Muscle layer of duodenum (tissue), 2 donors: ENCODE data around the gene MEIS1.
A peak's percentile ranks its signal among the peaks of the same experiment; 100 is the strongest.

Experiments
- H3K27ac ChIP-seq: one replicate; pipeline ENCODE4 v1.7.0; 2013; ENCODE audit warnings: mild to moderate bottlenecking, low read length
- H3K27me3 ChIP-seq: one replicate; pipeline ENCODE4 v1.7.0; 2013; ENCODE audit warnings: low read depth, mild to moderate bottlenecking, control low read depth, low read length
- H3K36me3 ChIP-seq, 2 donors: one replicate each; pipeline ENCODE4 v1.7.0; 2013; ENCODE audit warnings: low read length in 2 of 2, control low read depth in 1 of 2, mild to moderate bottlenecking in 1 of 2; ENCODE audit not compliant: insufficient read depth in 2 of 2, control insufficient read depth in 1 of 2
- H3K4me1 ChIP-seq, 2 donors: one replicate each; pipeline ENCODE4 v1.7.0; 2013; ENCODE audit warnings: low read length in 2 of 2, mild to moderate bottlenecking in 2 of 2, control low read depth in 1 of 2, moderate library complexity in 1 of 2; ENCODE audit not compliant: insufficient read depth in 2 of 2, control insufficient read depth in 1 of 2
- H3K4me3 ChIP-seq, 2 donors: one replicate each; pipeline ENCODE4 v1.7.0; 2013; ENCODE audit warnings: low read length in 2 of 2, low read depth in 1 of 2, mild to moderate bottlenecking in 1 of 2
- H3K9me3 ChIP-seq, 2 donors: one replicate each; pipeline ENCODE4 v1.7.0; 2013; ENCODE audit warnings: low read length in 2 of 2, control low read depth in 1 of 2, mild to moderate bottlenecking in 1 of 2; ENCODE audit not compliant: control insufficient read depth in 1 of 2
- donor health status: healthy.

Gene MEIS1

GRCh38 chr2:66432801-66433694, 1.9 kb upstream of the MEIS1 start:
- Histone ChIP-seq H3K27me3 (peaks cover 10% of the 10 kb centered on the region), H3K27ac (peak overlapping the region; percentile 94), H3K9me3 (no peaks in the 10 kb centered on the region), H3K4me3 (peak overlapping the region; percentile 81 to 93), H3K36me3 (no peaks in the 10 kb centered on the region), H3K4me1 (peaks cover 0 to 14% of the 10 kb centered on the region in 2 donors)

- Histone ChIP-seq H3K4me1 (peaks cover 0 to 12% of the 10 kb centered on the region in 2 donors), H3K27me3 (peaks cover 8% of the 10 kb centered on the region), H3K36me3 (no peaks in the 10 kb centered on the region), H3K4me3 (peak overlapping the region; percentile 81 to 93), H3K27ac (peak overlapping the region; percentile 94), H3K9me3 (no peaks in the 10 kb centered on the region)
Observed at GRCh38 chr2:66433695-66433944, 1.3 kb upstream of the MEIS1 start.

GRCh38 chr2:66433945-66434678, 813 bp upstream of the MEIS1 start:
- peak overlapping the region; percentile 81 to 93 for H3K4me3 ChIP-seq
- H3K27ac ChIP-seq = peak overlapping the region; percentile 94
- H3K27me3 ChIP-seq = peaks cover 5% of the 10 kb centered on the region
- H3K36me3 ChIP-seq = no peaks in the 10 kb centered on the region
- H3K9me3 ChIP-seq = no peaks in the 10 kb centered on the region
- H3K4me1 ChIP-seq = peaks cover 0 to 12% of the 10 kb centered on the region in 2 donors

- H3K27me3 ChIP-seq = no peaks in the 10 kb centered on the region
- peaks cover 0 to 4% of the 10 kb centered on the region in 2 donors for H3K4me1 ChIP-seq
- no peaks in the 10 kb centered on the region for H3K9me3 ChIP-seq
- no peaks in the 10 kb centered on the region for H3K36me3 ChIP-seq
- peak overlapping the region; percentile 81 to 93 for H3K4me3 ChIP-seq
- H3K27ac ChIP-seq = peak overlapping the region; percentile 88
Observed at GRCh38 chr2:66435549-66435875, 587 bp downstream of the MEIS1 start.

GRCh38 chr2:66435963-66436362, 1.0 kb downstream of the MEIS1 start:
- no peaks in the 10 kb centered on the region for H3K27me3 ChIP-seq
- no peaks in the 10 kb centered on the region for H3K36me3 ChIP-seq
- H3K27ac ChIP-seq = peak overlapping the region; percentile 88
- H3K9me3 ChIP-seq = no peaks in the 10 kb centered on the region
- peak overlapping the region; percentile 81 to 93 for H3K4me3 ChIP-seq
- H3K4me1 ChIP-seq = peaks cover 0 to 4% of the 10 kb centered on the region in 2 donors

GRCh38 chr2:66436581-66437001, 1.7 kb downstream of the MEIS1 start:
- peaks cover 0 to 4% of the 10 kb centered on the region in 2 donors for H3K4me1 ChIP-seq
- no peaks in the 10 kb centered on the region for H3K27me3 ChIP-seq
- no peaks in the 10 kb centered on the region for H3K36me3 ChIP-seq
- peak overlapping the region; percentile 81 to 93 for H3K4me3 ChIP-seq
- no peaks in the 10 kb centered on the region for H3K9me3 ChIP-seq
- H3K27ac ChIP-seq = peak overlapping the region; percentile 88

GRCh38 chr2:66437109-66437690, 2.3 kb downstream of the MEIS1 start:
- no peaks in the 10 kb centered on the region for H3K27me3 ChIP-seq
- peak overlapping the region; percentile 88 for H3K27ac ChIP-seq
- H3K4me3 ChIP-seq = peak overlapping the region; percentile 81 to 93
- H3K36me3 ChIP-seq = no peaks in the 10 kb centered on the region
- H3K4me1 ChIP-seq = peaks cover 0 to 4% of the 10 kb centered on the region in 2 donors
- H3K9me3 ChIP-seq = no peaks in the 10 kb centered on the region

GRCh38 chr2:66437691-66438497, 3.0 kb downstream of the MEIS1 start:
- Histone ChIP-seq H3K27me3 (no peaks in the 10 kb centered on the region), H3K4me3 (peak overlapping the region; percentile 81 to 93), H3K27ac (peak overlapping the region; percentile 88), H3K9me3 (no peaks in the 10 kb centered on the region), H3K36me3 (no peaks in the 10 kb centered on the region), H3K4me1 (peaks cover 0 to 4% of the 10 kb centered on the region in 2 donors)

GRCh38 chr2:66438498-66438833, 3.5 kb downstream of the MEIS1 start:
- no peaks in the 10 kb centered on the region for H3K27me3 ChIP-seq
- peak overlapping the region; percentile 81 to 93 for H3K4me3 ChIP-seq
- no peaks in the 10 kb centered on the region for H3K9me3 ChIP-seq
- H3K4me1 ChIP-seq = peaks cover 0 to 4% of the 10 kb centered on the region in 2 donors
- no peaks in the 10 kb centered on the region for H3K36me3 ChIP-seq
- H3K27ac ChIP-seq = peak overlapping the region; percentile 88

GRCh38 chr2:66438891-66439811, 4.2 kb downstream of the MEIS1 start:
- H3K4me3 ChIP-seq = peak overlapping the region; percentile 81 to 93
- H3K27me3 ChIP-seq = no peaks in the 10 kb centered on the region
- peak overlapping the region; percentile 88 for H3K27ac ChIP-seq
- H3K9me3 ChIP-seq = no peaks in the 10 kb centered on the region
- no peaks in the 10 kb centered on the region for H3K36me3 ChIP-seq
- H3K4me1 ChIP-seq = peaks cover 0 to 4% of the 10 kb centered on the region in 2 donors
